ENCODE results near the gene PIAS3.

The PIAS3 gene

GRCh38 chr1:145884675-145885074 lies 25.8 kb upstream of the PIAS3 start:
- ChIA-PET POLR2A (no interaction called here), CTCF (interaction anchor here (1.1 to 5.9 kb wide), 4 partner anchors 12 to 39 kb away, joined by 3 to 33 read pairs (median 8); partner anchors contain the start of genes ITGA10 and NUDT17)
- no peak for TF ChIP-seq CTCF (IDR thresholded peaks at IDR 0.05; ENCODE audit: control extremely low read depth, extremely low read depth, low read depth, missing control alignments)
- no peak for DNase-seq (ENCODE audit: extremely low spot score)

- TF ChIP-seq CTCF (IDR thresholded peaks at IDR 0.05; ENCODE audit: control extremely low read depth, extremely low read depth, low read depth, missing control alignments), result no peak
- ChIA-PET POLR2A (no interaction called here), CTCF (interaction anchor here (0.9 to 6.8 kb wide), 10 partner anchors 9 to 139 kb away, joined by 3 to 75 read pairs (median 6); partner anchors contain the start of genes NUDT17 and PIAS3)
- no peak for DNase-seq (ENCODE audit: extremely low spot score)
These were observed 20.9 kb upstream of the PIAS3 start for GRCh38 chr1:145879775-145880174.

GRCh38 chr1:145878724-145879123 lies 19.8 kb upstream of the PIAS3 start:
- POLR2A ChIA-PET, result no interaction called here
- CTCF ChIA-PET, result interaction anchor here (0.9 to 6.8 kb wide), 7 partner anchors 8 to 136 kb away, joined by 3 to 75 read pairs (median 4); partner anchors contain the start of gene NUDT17
- DNase-seq (ENCODE audit: extremely low spot score), result no peak
- TF ChIP-seq CTCF (IDR thresholded peaks at IDR 0.05; ENCODE audit: control extremely low read depth, extremely low read depth, low read depth, missing control alignments), result no peak

- TF ChIP-seq CTCF (IDR thresholded peaks at IDR 0.05; ENCODE audit: control extremely low read depth, extremely low read depth, low read depth, missing control alignments), result no peak
- ChIA-PET POLR2A (no interaction called here), CTCF (interaction anchor here (0.9 to 6.8 kb wide), 3 partner anchors 13 to 33 kb away, joined by 3 to 75 read pairs (median 29); partner anchors contain the start of gene NUDT17)
- DNase-seq (ENCODE audit: extremely low spot score), result no peak
These were observed 19.1 kb upstream of the PIAS3 start for GRCh38 chr1:145877923-145878486.

GRCh38 chr1:145874646-145875045 lies 15.8 kb upstream of the PIAS3 start:
- no peak for DNase-seq (ENCODE audit: extremely low spot score)
- ChIA-PET CTCF (interaction anchor here (0.9 to 4.8 kb wide), 4 partner anchors 17 to 102 kb away, joined by 3 to 32 read pairs (median 8); partner anchors contain the start of gene NUDT17), POLR2A (no interaction called here)
- no peak for TF ChIP-seq CTCF (IDR thresholded peaks at IDR 0.05; ENCODE audit: control extremely low read depth, extremely low read depth, low read depth, missing control alignments)

GRCh38 chr1:145871994-145872924 lies 13.4 kb upstream of the PIAS3 start:
- CTCF ChIA-PET, result interaction anchor here (0.6 to 4.8 kb wide), 13 partner anchors 7 to 108 kb away, joined by 3 to 32 read pairs (median 6); partner anchors contain the start of genes NUDT17 and PIAS3
- POLR2A ChIA-PET, result interaction anchor here (0.5 to 1.2 kb wide), 2 partner anchors 13 to 57 kb away, joined by 3 to 9 read pairs; partner anchors contain the start of gene PIAS3
- DNase-seq (ENCODE audit: extremely low spot score), result peak; percentile 65
- TF ChIP-seq CTCF (IDR thresholded peaks at IDR 0.05; ENCODE audit: control extremely low read depth, extremely low read depth, low read depth, missing control alignments), result no peak
